Stimulated activated CD4-positive, alpha-beta T cell treated with anti-CD3 and anti-CD28 coated beads, Interleukin-1b, Interleukin-23, amount 100 ng/mL, for 24 hours (primary cell): Measurements from ENCODE around the gene PITPNM2.

Experiments
- DNase-seq, 4 experiments: peaks; one replicate each; pipeline ENCODE4 v3.0.0-alpha.2; 2020; ENCODE audit warnings: low read depth in 4 of 4, low spot score in 1 of 4

Gene PITPNM2

GRCh38 chr12:123143736-123144461, 7.0 kb downstream of the PITPNM2 start:
- DNase-seq: no peak

- DNase-seq: no peak
Observed at GRCh38 chr12:123142921-123143735, 7.8 kb downstream of the PITPNM2 start.

- DNase-seq: no peak
Observed at GRCh38 chr12:123142518-123142840, 8.4 kb downstream of the PITPNM2 start.

- no peak for DNase-seq
Observed at GRCh38 chr12:123141615-123142517, 9.0 kb downstream of the PITPNM2 start.

- no peak for DNase-seq
Observed at GRCh38 chr12:123140676-123141614, 9.9 kb downstream of the PITPNM2 start.

GRCh38 chr12:123139926-123140675, 10.8 kb downstream of the PITPNM2 start:
- no peak for DNase-seq

- DNase-seq: no peak
Observed at GRCh38 chr12:123135688-123136087, 15.2 kb downstream of the PITPNM2 start.

GRCh38 chr12:123134826-123135225, 16.1 kb downstream of the PITPNM2 start:
- DNase-seq: no peak

- DNase-seq: no peak
Observed at GRCh38 chr12:123134271-123134671, 16.6 kb downstream of the PITPNM2 start.

GRCh38 chr12:123133701-123134100, 17.2 kb downstream of the PITPNM2 start:
- no peak for DNase-seq

GRCh38 chr12:123132951-123133619, 17.8 kb downstream of the PITPNM2 start:
- DNase-seq: no peak

GRCh38 chr12:123131879-123132402, 18.9 kb downstream of the PITPNM2 start:
- no peak for DNase-seq

- DNase-seq: no peak
Observed at GRCh38 chr12:123131291-123131832, 19.5 kb downstream of the PITPNM2 start.

GRCh38 chr12:123129621-123130020, 21.3 kb downstream of the PITPNM2 start:
- DNase-seq: no peak

- DNase-seq: no peak
Observed at GRCh38 chr12:123127182-123127495, 23.8 kb downstream of the PITPNM2 start.

GRCh38 chr12:123126294-123127181, 24.4 kb downstream of the PITPNM2 start:
- no peak for DNase-seq

- DNase-seq: no peak
Observed at GRCh38 chr12:123122626-123123025, 28.3 kb downstream of the PITPNM2 start.

GRCh38 chr12:123121670-123122069, 29.2 kb downstream of the PITPNM2 start:
- no peak for DNase-seq
